Pancreas (tissue), 10 donors: Measurements from ENCODE around the gene TRAK1. TPM values are rescaled to one million over a fixed set of nuclear protein-coding genes. Genes with fewer than 3 reads are reported as not detected.
A peak's percentile ranks its signal among the peaks of the same experiment; 100 is the strongest.

Source experiments
- ATAC-seq, 4 donors: fragments of 200-7000 bp; cut with Tn5 transposase; one replicate each; pipeline versions ENCODE4 v1.8.0 to v1.9.1; 2020; ENCODE audit warnings: mild to moderate bottlenecking in 4 of 4, moderate library complexity in 4 of 4
- DNase-seq, 6 donors: peaks; one replicate each; pipeline ENCODE4 v3.0.0-alpha.2; 2020
- FAIRE-seq: peaks from 2 replicates; lab custom pipeline; 2012; peaks lifted over from hg19 to GRCh38; lab: Jason Lieb, UNC
- H3K27ac ChIP-seq, 4 donors: fragments of 200-600 bp; sonication (generic); 1 replicate in 3 of 4; 2 replicates in 1 of 4; pipeline versions ENCODE4 v1.5.0 to v1.8.0; 2020
- H3K27me3 ChIP-seq, 4 donors: fragments of 200-600 bp; one replicate each; pipeline ENCODE4 v1.8.0; 2021
- H3K36me3 ChIP-seq, 3 donors: fragments of 200-600 bp; sonication (generic) in 1 of 3; one replicate each; pipeline versions ENCODE4 v1.5.0 to v1.8.0; 2020 to 2021
- H3K4me1 ChIP-seq, 3 donors: fragments of 200-600 bp; one replicate each; pipeline ENCODE4 v1.8.0; 2021
- H3K4me3 ChIP-seq, 4 donors: fragments of 200-600 bp; sonication (generic) in 2 of 4; one replicate each; pipeline versions ENCODE4 v1.5.0 to v1.8.0; 2020 to 2021
- H3K9me3 ChIP-seq, 4 donors: fragments of 200-600 bp; one replicate each; pipeline ENCODE4 v1.8.0; 2021
- CTCF ChIP-seq, 4 donors: fragments of 200-600 bp; sonication (generic) in 3 of 4; IDR thresholded peaks; one replicate each; pipeline versions ENCODE4 v1.5.0 to v1.8.0; 2021; ENCODE audit warnings: antibody characterized with exemption in 4 of 4
- WGBS, 2 donors: extraction: QIAGEN DNeasy Blood & Tissue Kit; methylation state at CpG; one replicate each; pipeline ENCODE4 v1.1.7; 2013; 5-methylcytosine and 5-hydroxymethylcytosine counted together
- intact Hi-C, 3 donors: fragments of 100-400 bp; cut with DNase I; formaldehyde crosslinking; loops; one replicate each; pipeline versions ENCODE4 v1.11.1 to v1.14.2; 2022
- polyA plus RNA-seq, 2 donors: library from polyadenylated mRNA; stranded (reverse); fragments of 200-250 nt; gene quantifications; one replicate each; pipeline ENCODE4 v1.2.3, GENCODE V29; 2013
- total RNA-seq, 6 donors: library from RNA; stranded (reverse); fragmentation: NEBNext Ultra II Directional in 4 of 6; extraction: Animal tissue kit (Norgen Biotek cat#: 25700) in 4 of 6; gene quantifications; one replicate each; pipeline versions ENCODE4 v1.2.1 to v1.2.4, GENCODE V29; 2021 to 2023
- donor health status: healthy with polysubstance abuse.
- donor health status: DM: no; HTN: no; CAD: no; lungs with moderate emphysema.
- donor health status: DM: no; HTN: no; CAD: no.
- donor health status: control.
- donor health status: control.
- donor health status: Bipolar disorder and iron deficiency.
- donor health status: DM: yes; HTN: yes; CAD: no.
- donor health status: DM: no; HTN: no; CAD: no.
- donor health status: DM: no; HTN: no; CAD: no.
- donor health status: DM: yes; HTN: yes; CAD: no.

TRAK1 gene
- total and polyA plus RNA-seq, 8 donors: 9.3 to 24.3 (median 11.7) TPM

GRCh38 chr3:42129014-42129953 is 38.1 kb downstream of the TRAK1 start:
- ATAC-seq: peak; percentile 67 to 84 (median 76)
- intact Hi-C loops: no loop called here

GRCh38 chr3:42130007-42130328 is 38.8 kb downstream of the TRAK1 start:
- Histone ChIP-seq H3K27me3 (no peaks in the 10 kb centered on the region), H3K36me3 (peaks cover 0 to 9% (median 0%) of the 10 kb centered on the region in 3 donors), H3K4me1 (peaks cover 8 to 18% (median 11%) of the 10 kb centered on the region in 3 donors), H3K4me3 (no peak overlapping the region), H3K27ac (peak overlapping the region in 3 of 4 donors; percentile 23 to 74 (median 55)), H3K9me3 (no peaks in the 10 kb centered on the region)
- FAIRE-seq (no peak), DNase-seq (no peak), ATAC-seq (peak in 2 of 4 donors; percentile 14 to 33)
- intact Hi-C loops: no loop called here
- no peak for TF ChIP-seq CTCF (IDR thresholded peaks at IDR 0.05)
- 39 to 62% methylated on average over 1 of the region's 1 CpG for WGBS, 2 donors

More at GRCh38 chr3:42129014-42129953, 38.1 kb downstream of the TRAK1 start:
- no peaks in the 10 kb centered on the region for H3K9me3 ChIP-seq
- no peak for FAIRE-seq
- DNase-seq: peak in 2 of 6 donors; percentile 48 to 66
- WGBS, 2 donors: 70 to 81% methylated on average over 18 of the region's 18 CpGs
- no peaks in the 10 kb centered on the region for H3K27me3 ChIP-seq
- TF ChIP-seq CTCF (IDR thresholded peaks at IDR 0.05): no peak
- H3K4me3 ChIP-seq: no peak overlapping the region
- peaks cover 0 to 9% (median 0%) of the 10 kb centered on the region in 3 donors for H3K36me3 ChIP-seq
- H3K27ac ChIP-seq: peak overlapping the region in 2 of 4 donors; percentile 55 to 74
- H3K4me1 ChIP-seq: peaks cover 8 to 18% (median 11%) of the 10 kb centered on the region in 3 donors

- peak overlapping the region in 3 of 4 donors; percentile 23 to 74 (median 55) for H3K27ac ChIP-seq
- no peaks in the 10 kb centered on the region for H3K9me3 ChIP-seq
- intact Hi-C loops: no loop called here
- ATAC-seq (peak; percentile 86 to 91 (median 89)), DNase-seq (peak in 2 of 6 donors; percentile 46 to 51), FAIRE-seq (no peak)
- peaks cover 0 to 7% (median 0%) of the 10 kb centered on the region in 3 donors for H3K36me3 ChIP-seq
- no peak overlapping the region for H3K4me3 ChIP-seq
- H3K4me1 ChIP-seq: peaks cover 8 to 18% (median 11%) of the 10 kb centered on the region in 3 donors
- H3K27me3 ChIP-seq: no peaks in the 10 kb centered on the region
- 72 to 73% methylated on average over 8 of the region's 8 CpGs for WGBS, 2 donors
- no peak for TF ChIP-seq CTCF (IDR thresholded peaks at IDR 0.05)
These were observed 39.3 kb downstream of the TRAK1 start for GRCh38 chr3:42130329-42131070.

- TF ChIP-seq CTCF (IDR thresholded peaks at IDR 0.05): no peak
- no peak for ATAC-seq
- no peak overlapping the region for H3K27ac ChIP-seq
- 84 to 87% methylated on average over 5 of the region's 5 CpGs for WGBS, 2 donors
- intact Hi-C loops: no loop called here
- H3K4me3 ChIP-seq: no peak overlapping the region
- no peaks in the 10 kb centered on the region for H3K36me3 ChIP-seq
- H3K27me3 ChIP-seq: no peaks in the 10 kb centered on the region
- peaks cover 8 to 18% (median 11%) of the 10 kb centered on the region in 3 donors for H3K4me1 ChIP-seq
- DNase-seq: no peak
- FAIRE-seq: no peak
- H3K9me3 ChIP-seq: no peaks in the 10 kb centered on the region
These were observed 42.5 kb downstream of the TRAK1 start for GRCh38 chr3:42133500-42134298.
